GM19324 (cell line): ENCODE data around the gene CRADD.

ENCODE experiments used
- ATAC-seq: cut with Tn5 transposase; IDR thresholded peaks from one replicate; pipeline ENCODE4 v1.9.1; 2021; ENCODE audit warnings: mild to moderate bottlenecking, moderate library complexity; ENCODE audit not compliant: unreplicated experiment, low FRiP score

The CRADD gene

DNA sequence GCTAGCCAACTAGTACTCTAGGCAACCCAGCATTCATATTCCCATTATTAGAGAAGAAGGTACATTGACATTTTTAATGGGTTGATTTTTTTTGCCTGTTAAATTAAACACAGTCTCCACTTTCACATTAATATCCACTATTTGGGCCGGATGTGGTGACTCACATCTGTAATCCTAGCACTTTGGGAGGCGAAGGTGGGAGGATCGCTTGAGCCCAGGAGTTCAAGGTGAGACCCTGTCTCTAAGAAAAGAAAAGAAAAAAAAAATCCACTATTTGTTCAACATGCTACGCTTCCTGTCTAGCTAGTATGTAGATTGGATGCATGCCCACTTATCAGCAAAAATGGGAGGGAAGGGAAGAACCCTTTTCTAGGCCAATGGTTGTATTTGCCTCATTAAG is 7.1 kb upstream of the CRADD start:
- no peak for ATAC-seq

DNA sequence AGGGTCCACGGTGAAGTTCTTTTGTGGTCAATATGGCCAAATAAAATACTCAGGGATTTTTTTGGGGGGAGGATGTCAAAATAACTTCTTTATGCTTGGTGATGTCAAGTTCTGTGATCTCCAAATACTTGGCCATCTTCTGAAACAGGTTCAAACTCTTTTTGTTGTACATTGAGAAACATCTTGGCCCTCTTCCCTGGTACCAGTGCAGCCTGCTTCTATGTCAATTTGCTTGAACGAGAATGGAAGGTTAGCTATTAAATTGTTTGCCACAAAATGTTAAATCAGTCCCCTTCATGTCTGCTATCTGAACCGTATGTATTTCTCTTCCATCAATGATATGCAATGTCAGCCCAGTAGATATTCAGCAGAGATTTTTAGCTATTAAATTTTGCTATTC is 6.1 kb upstream of the CRADD start:
- ATAC-seq, result no peak

DNA sequence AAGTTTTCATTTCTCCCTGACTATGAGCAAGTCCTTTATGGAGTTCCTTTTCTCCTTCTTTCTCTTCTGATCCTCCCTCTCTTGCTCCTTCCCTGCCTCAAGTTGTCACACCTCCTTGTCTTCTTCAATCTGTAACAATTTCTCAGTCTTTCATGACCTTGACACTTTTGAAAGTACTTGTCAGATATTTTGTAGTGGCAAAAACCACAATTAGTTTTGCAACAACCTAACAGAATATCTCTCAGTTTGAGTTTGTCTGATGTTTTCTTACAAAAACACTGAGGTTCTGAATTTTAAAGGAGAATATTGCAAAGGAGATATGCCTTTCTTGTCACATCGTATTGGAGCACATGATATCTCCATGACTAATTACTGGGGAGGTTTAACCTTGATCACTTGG is 4.1 kb upstream of the CRADD start:
- no peak for ATAC-seq

DNA sequence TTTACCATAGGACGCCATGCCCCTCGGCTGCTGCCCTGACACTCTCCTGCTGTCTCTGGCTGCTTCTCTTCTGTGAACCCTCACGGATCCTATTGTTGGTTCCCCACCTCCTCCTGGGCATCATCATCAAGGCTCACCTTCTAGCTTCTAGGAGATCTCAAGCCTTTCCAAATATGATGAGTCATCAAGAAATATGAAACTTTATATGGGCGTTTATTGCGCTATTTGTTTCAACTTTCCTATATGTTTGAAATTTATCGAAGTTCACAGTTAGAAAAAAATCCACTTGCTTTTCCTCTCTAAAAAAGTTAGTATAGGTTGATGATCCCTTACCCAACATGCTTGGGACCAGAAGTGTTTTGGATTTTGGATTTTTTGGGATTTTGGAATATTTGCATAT is 2.8 kb upstream of the CRADD start:
- ATAC-seq, result no peak

DNA sequence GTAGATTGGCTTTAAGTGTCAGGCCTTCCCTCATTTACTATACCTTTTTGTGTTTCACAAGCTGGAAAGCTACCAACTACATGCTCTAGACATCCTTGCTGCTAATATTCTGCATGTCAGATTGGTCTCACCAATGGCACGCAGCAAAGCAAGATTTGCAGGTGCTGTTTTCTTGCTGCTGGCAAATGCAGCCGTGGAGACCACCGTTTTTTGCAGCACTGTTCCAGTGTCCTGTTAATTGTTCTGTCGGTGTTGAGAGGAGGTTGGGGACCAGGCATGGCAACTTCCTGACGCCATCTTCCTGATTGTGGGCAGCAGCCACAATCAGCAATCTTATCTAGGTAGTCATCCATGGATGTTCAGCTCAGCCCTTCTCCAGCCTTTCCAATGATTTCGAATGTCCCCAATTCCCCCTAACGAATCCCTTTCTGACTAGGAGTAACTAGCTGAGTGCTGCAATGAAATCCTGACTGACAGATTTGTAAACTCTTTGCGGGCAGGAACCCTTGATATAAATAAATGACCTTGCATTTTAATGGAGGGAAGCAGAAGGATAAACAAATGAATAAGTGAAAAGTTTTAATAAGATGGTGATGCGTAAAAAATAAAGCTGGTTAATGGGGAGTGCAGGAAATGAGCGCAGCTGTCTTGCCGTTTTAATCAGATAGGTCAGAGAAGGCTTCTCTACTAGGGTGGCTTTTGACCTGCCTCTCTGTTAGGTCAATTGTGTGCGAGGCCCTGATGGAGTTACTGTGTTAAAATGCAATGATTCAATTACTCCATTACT is 574 bp upstream of the CRADD start:
- ATAC-seq, result peak; percentile 31

DNA sequence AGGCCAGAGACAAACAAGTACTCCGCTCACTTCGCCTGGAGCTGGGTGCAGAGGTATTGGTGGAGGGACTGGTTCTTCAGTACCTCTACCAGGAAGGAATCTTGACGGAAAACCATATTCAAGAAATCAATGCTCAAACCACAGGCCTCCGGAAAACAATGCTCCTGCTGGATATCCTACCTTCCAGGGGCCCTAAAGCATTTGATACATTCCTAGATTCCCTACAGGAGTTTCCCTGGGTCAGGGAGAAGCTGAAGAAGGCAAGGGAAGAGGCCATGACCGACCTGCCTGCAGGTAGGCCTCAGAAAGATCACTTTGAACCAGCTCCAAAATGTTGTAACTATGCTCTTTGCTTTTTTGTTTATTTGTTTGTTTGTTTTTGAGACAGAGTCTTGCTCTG is 1.6 kb downstream of the CRADD start:
- ATAC-seq, result no peak

DNA sequence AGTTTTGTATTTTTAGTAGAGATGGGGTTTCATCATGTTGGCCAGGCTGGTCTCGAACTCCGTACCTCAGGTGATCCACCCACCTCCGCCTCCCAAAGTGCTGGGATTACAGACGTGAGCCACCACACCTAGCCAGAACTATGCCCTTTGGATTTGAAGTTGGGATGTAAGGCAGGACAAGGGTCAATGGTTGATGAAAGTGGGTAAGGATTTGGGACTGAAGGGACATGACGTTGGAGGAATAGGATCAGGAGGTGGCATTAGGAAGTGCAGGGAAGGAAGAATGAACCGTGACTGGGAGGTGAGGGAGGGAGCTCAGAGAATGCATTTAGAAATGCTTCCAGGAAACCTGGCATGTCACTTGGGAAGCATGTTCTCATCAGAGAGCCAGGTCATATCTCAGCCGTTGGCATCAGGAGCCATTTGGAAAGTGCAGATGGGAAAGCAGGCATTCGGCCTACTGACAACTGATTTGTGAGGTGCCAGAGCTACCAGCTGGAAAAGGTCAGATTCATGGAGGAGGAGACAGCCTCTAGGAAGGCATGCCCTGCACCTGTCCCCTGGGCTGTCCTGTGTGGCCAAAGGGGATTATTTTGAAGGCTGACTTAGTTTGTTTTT is 2.2 kb downstream of the CRADD start:
- no peak for ATAC-seq

DNA sequence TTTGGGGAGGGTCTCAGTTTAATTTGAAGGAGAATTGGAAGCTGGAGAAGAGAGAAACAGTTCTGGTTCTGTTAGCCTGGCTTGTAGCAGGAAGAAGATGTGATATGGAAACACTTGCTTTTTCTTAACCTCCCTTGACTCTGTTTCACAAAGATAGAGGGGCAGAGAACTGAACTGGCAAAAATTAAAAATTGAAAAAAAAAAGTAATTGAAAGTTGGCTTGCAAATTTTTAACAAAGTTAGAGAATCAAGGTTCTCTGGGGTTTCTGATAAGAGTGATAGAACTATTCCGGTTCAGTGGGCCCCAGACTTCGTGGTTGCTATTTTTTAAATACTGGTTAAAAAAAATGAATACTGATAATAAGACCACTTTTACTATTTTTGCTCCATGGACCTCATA is 2.8 kb downstream of the CRADD start:
- ATAC-seq, result no peak

DNA sequence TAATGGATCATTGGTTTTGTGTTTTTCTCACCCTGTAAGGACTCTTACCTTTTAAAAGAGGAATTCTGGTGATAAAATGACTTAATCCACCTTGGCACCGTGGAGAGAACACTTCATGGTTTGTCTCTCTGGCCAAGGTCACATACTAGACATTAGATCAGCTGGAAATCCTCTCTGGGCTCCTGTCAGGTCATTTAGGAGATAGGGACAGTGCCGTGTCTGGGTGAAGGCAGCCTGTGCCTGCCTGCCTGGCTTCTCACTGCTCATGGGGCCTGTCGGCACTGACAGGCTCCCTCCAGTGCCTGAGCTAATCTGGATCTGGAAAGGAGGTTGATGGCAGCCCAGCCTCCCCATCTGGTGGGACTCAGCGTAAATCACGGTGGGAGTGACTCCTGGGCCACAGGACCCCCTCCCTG is 5.7 kb downstream of the CRADD start:
- no peak for ATAC-seq

DNA sequence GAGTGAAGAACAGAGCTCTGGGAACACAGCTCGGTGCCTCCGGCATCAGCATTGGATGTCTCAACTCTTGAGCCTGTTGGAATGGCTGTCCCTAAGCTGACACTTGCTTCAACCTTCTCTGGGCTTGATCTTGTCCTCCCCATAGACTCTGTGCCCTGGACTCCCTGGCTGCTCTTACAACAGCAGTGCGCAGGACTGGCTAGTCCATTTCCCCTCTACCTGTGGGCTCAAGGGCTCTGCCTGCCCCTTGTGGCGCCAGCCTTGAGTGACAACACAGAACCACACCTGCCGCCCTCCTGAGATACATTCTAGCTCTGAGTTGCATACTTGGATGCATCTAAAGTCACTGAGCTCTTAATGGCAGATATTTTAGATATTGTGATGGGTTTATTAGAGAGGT is 6.2 kb downstream of the CRADD start:
- no peak for ATAC-seq

DNA sequence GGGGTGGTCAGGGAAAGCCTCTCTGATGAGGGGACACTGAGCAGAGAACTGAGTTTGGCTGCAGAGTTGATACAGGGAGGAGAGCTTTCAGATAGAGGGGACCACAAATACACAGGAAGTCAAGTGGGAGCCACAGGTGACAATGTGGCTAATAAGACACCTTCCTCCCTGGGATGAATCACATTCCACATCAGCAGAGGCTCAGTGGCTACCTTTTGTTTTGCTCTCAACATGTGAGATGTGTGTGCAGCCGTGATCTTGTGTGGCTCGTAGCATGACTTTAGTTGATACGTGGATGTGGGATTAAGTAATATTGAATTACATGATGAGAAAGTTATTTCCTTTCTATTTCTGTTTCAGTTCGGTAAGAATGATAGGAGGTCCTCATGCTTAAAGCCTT is 7.5 kb downstream of the CRADD start:
- no peak for ATAC-seq

DNA sequence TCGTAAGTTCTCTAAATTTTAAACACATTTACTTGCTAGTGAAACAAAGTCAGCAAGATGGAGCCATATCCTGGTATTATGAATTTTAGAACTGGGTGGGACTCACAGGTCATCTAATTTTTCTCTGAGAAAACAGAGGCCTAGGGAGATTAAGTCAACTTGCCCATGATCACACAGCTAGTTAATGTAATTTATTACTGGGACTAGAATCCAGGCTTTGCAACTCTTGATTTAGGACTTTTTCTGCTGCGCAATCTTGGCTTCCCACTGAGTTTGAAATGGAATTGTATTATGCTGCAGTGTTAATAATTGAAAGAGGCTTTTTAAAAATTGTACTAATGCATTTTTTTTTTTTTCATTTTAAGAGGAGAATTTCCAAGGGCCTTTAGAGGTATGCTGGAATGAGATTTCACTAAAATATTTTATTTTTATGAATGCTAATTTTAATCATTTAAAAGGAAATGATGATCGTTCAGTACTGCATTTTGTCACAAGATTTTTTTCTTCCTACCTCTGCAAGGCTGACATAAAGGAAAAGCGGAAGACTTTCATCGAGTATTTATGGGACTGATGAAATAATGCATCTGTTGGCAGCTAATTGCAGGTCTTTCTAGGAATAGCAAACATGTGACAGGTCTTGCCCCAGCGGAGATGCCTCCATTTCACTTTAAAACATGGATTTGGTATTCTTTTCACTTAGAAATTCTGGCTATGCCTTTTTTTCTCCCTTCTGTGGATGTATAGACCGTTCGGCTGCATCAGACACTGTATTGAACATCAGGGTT is 9.6 kb downstream of the CRADD start:
- no peak for ATAC-seq

DNA sequence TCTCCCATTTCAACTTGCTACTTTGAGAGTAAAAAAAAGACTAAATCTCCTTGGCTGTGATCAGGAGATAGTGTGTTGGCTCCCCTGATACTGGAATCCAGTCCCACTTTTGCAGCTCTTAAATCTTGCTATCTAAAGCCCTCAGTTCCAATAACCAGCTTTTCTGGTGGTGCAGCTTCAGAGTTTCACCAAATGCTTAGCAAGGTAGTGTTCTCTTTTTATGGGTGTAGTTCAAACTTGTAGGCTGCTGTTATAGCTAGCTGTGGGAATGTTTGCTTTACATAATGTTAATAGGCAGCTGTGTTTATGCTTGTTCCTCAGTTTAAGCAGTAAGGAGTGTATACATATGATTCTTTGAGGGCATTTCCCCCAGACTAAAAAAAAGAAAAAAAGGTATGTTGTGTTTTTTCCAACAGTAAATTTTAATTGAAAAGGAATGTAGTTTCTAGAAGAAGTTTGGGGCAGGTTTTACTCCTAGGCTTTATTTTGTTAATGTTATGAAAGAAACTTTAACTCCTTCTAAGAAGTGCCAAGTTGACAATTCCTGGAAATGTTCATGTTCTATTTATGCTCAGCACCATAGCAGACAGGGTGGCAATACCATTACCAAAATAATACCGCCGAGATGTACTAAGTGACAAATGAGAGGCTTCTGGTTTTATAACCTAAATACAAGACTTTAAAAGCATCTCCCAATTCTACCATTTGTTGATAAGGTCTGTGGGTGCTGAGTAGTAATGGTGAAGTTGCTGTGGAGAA is 12.1 kb downstream of the CRADD start:
- no peak for ATAC-seq

DNA sequence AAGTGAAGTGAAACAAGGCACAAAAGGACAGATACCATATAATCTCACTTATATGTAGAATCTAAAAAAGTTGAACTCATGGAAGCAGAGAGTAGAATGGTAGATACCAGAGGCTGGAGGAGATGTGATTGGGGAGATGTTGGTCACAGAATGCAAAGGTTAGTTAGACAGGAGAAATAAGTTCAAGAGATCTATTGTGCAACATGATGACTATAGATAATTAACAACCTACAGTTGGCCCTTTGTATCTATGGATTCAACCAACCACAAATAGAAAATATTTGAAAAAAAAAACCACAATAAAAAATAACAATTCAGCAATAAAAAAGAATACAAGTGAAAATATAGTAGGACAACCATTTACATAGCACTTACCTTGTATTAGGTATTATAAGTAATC is 19.3 kb downstream of the CRADD start:
- ATAC-seq, result no peak

DNA sequence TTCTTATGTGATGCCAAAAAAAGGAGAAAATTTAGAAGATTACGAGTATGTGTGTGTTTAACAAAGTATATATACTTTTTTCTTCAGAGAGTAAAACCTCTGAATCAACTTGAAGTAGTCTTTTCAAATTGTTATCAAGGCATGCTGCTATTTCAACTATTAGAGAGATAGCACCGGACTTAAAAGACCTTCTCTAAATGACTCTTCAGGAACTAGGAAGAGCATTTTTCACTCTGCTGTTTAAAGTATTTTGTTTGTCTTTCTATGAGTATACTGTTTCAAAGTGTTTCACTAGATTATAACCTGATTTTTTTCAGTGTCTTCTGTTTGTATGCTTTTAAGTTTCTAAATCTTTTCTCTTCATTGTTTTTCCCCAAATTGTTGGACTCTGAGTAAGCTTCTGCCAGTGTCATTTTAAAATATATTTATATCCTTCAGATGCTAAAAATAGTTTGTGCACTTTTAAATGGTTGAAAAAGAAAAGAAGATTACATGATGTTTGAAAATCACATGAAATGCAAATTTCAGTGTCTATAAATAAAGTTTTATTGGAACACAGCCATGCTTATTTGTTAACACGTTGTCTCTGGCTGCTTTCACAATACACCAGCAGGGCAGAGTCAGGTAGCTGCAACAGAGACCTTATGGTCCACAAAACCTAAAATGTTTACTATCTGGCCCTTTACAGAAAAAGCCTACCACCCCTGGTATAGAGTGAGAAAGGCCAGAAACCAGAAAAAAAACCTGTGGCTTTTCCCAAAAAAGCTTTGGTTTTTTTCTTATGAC is 21.3 kb downstream of the CRADD start:
- ATAC-seq, result no peak

DNA sequence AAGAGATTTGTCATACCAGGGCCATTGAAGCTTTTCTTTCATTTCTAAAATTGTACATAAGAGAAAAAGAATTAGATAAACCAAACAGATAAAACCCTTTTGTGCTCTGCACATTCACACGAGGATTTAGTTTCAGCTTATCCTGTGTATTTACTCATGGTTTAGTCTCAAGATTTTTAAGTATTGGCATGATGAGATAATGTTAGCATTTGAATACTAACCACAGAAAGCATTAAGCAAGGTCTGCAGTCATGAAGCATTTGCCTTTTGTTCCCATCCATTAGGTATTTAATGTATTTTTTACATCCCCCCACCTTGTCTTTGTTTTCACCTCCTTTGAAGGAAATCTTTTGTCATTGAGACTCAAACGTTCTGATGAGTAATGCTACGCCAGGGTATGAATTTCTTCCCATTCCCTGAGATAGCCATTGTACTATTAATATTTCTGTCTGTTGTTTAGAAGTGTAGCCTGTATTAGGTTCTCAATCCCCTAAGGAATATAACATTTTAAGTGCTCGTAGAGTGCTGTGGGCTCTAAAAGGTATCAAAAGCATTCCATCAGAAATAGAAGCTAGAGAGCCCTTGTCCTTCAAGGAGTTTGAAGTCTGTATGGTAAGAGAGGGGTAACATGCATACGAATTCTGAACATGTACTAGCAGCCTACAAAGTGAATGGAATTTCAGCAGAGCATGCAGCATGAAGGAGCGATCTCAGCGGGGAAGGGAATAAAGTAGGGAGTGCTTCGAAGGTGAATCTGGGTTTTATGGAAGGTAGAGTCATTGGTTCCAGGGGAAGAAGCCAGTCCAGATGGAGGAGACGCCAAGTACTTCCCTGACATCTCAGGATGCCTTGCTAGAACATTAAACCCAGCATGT is 22.3 kb downstream of the CRADD start:
- ATAC-seq, result no peak

DNA sequence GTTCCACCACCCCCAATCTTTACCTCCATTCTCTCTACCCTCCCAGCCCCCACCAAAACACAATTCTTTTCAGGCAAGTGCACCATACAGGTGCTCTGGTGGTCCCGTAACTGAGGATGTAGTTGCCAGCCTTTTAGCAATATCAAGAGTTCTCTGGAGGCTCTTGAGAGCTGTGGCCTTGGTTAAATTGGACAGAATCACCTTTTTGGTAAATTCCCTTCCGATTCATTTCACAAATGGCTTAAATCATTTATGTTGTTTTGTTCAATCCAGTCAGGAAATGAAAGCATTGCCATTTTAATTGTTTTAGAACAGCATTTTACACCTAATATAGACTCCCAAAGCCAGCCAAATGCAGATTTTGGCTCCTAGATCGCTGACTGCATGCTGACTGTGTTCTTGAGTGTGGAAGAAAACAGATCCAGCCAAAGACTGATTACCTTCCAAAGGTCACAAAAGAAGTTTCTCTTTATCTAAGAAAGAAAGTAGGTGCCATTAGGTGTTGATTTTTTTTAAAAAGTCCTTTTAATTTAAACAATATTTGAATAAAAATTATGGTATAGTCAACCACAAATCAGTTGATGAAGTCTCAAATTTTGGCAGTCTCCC is 25.6 kb downstream of the CRADD start:
- ATAC-seq, result no peak

DNA sequence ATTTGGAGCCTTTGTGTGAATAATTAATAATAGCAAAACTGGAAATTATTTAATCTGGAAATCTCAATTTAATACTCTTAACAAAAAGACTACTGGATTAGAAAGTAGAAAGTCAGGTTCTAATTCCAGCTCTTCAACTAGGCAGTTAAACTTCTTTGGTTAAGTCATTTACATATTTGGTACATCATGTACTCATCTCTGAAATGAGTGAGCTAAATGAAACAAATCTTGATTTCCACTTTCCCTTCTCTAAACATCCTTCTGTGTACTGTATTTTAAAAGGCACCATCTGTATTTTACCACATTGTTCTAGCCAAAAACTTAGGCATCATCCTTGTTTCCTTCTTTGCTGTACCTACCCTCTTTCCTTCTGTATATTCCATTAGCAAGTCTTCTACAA is 26.9 kb downstream of the CRADD start:
- ATAC-seq, result no peak

DNA sequence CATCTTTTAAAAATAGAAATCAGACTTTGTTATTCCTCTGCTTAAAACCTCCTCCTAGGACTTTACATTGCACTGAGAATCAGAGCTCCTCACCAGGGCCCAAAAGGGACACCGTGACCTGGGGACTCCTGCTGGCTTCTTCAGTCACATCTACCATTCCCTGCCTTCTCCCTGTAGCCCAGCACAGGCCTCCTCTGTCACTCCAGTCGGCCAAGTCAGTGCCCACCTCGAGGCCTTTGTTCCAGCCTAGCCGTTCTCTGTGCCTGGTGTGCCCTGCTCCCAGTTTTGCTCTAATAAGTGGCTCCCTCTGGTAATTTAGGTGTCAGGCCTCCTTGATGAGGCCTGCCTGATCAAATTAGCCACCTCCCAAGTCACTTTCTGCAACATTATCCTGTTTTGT is 27.4 kb downstream of the CRADD start:
- ATAC-seq, result no peak
